ENCODE data around the gene PPM1L.

DNA sequence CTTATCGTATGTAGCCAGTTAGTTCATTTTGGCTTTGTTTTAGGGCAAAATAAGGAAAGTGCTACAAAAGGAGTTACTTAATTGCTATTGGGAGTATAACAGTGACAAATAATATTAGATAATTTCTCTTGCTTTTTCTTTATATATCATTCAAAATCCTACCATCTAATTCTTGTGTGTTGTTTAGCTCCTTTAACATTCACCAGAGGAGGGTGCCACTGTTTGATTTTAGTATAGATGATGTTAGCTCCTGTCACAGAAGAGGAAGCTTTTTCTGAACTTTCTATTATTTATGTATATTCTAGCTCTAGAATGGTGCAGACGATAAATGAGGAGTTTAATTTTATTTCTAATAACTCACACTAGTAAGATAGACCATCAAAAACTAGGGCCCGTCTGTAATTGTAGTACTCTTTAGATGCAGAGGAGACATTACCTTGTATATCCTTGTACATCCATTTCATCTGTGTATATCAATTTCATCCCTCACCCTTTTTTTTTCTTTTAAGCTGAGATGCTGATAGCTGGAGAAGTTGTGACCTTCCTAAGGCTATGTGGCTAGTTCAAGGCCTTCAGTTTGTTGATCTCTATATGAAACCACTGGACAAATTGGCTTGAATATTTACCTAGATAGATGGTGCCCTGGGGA is 3.0 kb downstream of the PPM1L start:
- no peak for TF ChIP-seq EZH2 (optimal IDR thresholded peaks at IDR 0.05; ENCODE audit: low read depth, low read length)
- TF ChIP-seq CTCF (IDR thresholded peaks at IDR 0.05; ENCODE audit: low read length): no peak
